DOHH2 (cell line): ENCODE results near the gene SOWAHC.

Source experiments
- CTCF ChIP-seq: fragments of 200-600 bp; sonication (generic); IDR thresholded peaks from one replicate; pipeline ENCODE4 v1.5.1; 2014; ENCODE audit warnings: antibody characterized with exemption, mild to moderate bottlenecking, low read depth, low read length; ENCODE audit not compliant: poor library complexity, severe bottlenecking
- EZH2phosphoT487 ChIP-seq: fragments of 200-600 bp; sonication (generic); IDR thresholded peaks from 2 replicates; pipeline ENCODE4 v1.6.1; 2017; ENCODE audit warnings: borderline replicate concordance, mild to moderate bottlenecking, antibody characterized with exemption, low read length, moderate library complexity, mixed read lengths

- TF ChIP-seq EZH2phosphoT487 (no peak), CTCF (no peak)
Observed at GRCh38 chr2:109594246-109594885, 19.8 kb upstream of the SOWAHC start.
